Endothelial cell (in vitro differentiated cells): ENCODE results near the gene KRT72. TPM values are rescaled to one million over a fixed set of nuclear protein-coding genes. Genes with fewer than 3 reads are reported as not detected.

Experiments used
- DNase-seq: peaks from one replicate; pipeline ENCODE4 v3.0.0; 2021; ENCODE audit warnings: low spot score
- H3K27ac Mint-ChIP-seq: one replicate; pipeline ENCODE4 v1.8.0; 2021; ENCODE audit warnings: mixed read lengths, inconsistent platforms; ENCODE audit not compliant: unreplicated experiment
- H3K27me3 Mint-ChIP-seq: one replicate; pipeline ENCODE4 v1.8.0; 2021; ENCODE audit warnings: mild to moderate bottlenecking, moderate library complexity, mixed read lengths, inconsistent platforms; ENCODE audit not compliant: unreplicated experiment
- H3K36me3 Mint-ChIP-seq: one replicate; pipeline ENCODE4 v1.8.0; 2021; ENCODE audit warnings: mild to moderate bottlenecking, low read depth, mixed read lengths, inconsistent platforms; ENCODE audit not compliant: unreplicated experiment
- H3K4me1 Mint-ChIP-seq: one replicate; pipeline ENCODE4 v1.8.0; 2021; ENCODE audit warnings: mild to moderate bottlenecking, mixed read lengths, inconsistent platforms; ENCODE audit not compliant: unreplicated experiment
- H3K4me3 Mint-ChIP-seq: one replicate; pipeline ENCODE4 v1.8.0; 2021; ENCODE audit warnings: mild to moderate bottlenecking, mixed read lengths, inconsistent platforms; ENCODE audit not compliant: unreplicated experiment
- H3K9me3 Mint-ChIP-seq: one replicate; pipeline ENCODE4 v1.8.0; 2021; ENCODE audit warnings: mixed read lengths, inconsistent platforms; ENCODE audit not compliant: unreplicated experiment
- total RNA-seq: library from RNA; stranded (reverse); fragmentation: NEBNext Ultra II Directional; extraction: Animal tissue kit (Norgen Biotek cat#: 25700); gene quantifications from one replicate; pipeline ENCODE4 v1.2.1, GENCODE V29; 2021; ENCODE audit not compliant: unreplicated experiment
- TF ChIP-seq, protein P1 (sequence below): fragments of 200-600 bp; sonication (generic); IDR thresholded peaks from one replicate; pipeline ENCODE4 v1.5.0; 2021; ENCODE audit warnings: antibody characterized with exemption; ENCODE audit not compliant: unreplicated experiment

Gene KRT72
- total RNA-seq, 1 donor from 2014 or later, result 0.28 TPM

DNA sequence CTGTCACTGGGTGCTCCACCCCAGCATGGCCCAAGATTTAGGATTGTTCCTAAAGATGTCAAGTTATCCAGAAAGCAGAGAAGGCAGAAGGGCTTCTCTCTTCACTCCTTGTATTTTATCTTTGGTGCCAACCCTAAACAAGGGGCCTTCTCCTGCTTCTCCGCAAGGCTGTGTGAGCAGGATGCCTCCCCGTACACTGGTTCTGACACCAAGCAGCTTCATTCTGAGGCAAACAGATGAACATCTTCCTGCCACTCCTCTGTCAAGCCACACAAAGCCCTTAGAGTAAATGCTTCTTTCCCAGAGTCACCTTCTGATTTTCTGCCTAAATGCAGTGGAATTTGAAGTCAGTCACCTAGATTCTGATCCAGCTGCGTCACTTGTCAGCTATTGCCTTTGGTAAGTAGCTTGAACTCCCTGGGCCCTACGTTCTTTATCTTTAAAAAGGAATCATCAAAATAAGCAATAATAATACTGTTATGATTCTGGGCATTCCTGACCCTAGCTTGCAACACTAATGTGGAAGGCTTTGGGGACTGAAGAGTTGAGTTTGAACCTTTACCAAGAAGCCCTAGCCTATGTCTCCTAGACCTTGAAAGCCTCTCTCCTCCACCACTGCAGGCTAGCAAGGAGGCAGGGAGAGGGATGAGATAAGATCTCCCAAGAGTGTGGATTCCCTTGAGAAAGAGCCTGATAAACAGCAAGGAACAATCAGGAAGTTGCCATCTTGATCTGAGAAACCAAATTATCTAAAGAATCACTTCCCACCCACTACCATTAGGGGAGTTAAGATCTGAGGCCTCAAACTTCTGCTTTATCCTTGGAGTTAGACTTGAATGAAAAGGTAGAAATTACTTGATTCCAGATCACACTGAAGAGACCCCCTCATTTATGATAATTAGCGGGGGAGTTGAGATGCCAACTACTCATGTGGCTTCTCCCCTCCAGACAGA lies 11.4 kb upstream of the KRT72 start:
- Mint-ChIP-seq H3K36me3 (no peaks in the 10 kb centered on the region), H3K4me1 (peaks cover 13% of the 10 kb centered on the region), H3K4me3 (no peak overlapping the region), H3K27me3 (peaks cover 5% of the 10 kb centered on the region), H3K27ac (no peak overlapping the region), H3K9me3 (no peaks in the 10 kb centered on the region)
- DNase-seq, result no peak
- TF ChIP-seq, protein P1, sequence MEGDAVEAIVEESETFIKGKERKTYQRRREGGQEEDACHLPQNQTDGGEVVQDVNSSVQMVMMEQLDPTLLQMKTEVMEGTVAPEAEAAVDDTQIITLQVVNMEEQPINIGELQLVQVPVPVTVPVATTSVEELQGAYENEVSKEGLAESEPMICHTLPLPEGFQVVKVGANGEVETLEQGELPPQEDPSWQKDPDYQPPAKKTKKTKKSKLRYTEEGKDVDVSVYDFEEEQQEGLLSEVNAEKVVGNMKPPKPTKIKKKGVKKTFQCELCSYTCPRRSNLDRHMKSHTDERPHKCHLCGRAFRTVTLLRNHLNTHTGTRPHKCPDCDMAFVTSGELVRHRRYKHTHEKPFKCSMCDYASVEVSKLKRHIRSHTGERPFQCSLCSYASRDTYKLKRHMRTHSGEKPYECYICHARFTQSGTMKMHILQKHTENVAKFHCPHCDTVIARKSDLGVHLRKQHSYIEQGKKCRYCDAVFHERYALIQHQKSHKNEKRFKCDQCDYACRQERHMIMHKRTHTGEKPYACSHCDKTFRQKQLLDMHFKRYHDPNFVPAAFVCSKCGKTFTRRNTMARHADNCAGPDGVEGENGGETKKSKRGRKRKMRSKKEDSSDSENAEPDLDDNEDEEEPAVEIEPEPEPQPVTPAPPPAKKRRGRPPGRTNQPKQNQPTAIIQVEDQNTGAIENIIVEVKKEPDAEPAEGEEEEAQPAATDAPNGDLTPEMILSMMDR, result no peak

- Mint-ChIP-seq H3K4me1 (peaks cover 13% of the 10 kb centered on the region), H3K27ac (no peak overlapping the region), H3K27me3 (peaks cover 5% of the 10 kb centered on the region), H3K4me3 (no peak overlapping the region), H3K36me3 (no peaks in the 10 kb centered on the region), H3K9me3 (no peaks in the 10 kb centered on the region)
- no peak for DNase-seq
- TF ChIP-seq, protein P1, result no peak
Measured at GRCh38 chr12:52611080-52611468, 9.8 kb upstream of the KRT72 start.

DNA sequence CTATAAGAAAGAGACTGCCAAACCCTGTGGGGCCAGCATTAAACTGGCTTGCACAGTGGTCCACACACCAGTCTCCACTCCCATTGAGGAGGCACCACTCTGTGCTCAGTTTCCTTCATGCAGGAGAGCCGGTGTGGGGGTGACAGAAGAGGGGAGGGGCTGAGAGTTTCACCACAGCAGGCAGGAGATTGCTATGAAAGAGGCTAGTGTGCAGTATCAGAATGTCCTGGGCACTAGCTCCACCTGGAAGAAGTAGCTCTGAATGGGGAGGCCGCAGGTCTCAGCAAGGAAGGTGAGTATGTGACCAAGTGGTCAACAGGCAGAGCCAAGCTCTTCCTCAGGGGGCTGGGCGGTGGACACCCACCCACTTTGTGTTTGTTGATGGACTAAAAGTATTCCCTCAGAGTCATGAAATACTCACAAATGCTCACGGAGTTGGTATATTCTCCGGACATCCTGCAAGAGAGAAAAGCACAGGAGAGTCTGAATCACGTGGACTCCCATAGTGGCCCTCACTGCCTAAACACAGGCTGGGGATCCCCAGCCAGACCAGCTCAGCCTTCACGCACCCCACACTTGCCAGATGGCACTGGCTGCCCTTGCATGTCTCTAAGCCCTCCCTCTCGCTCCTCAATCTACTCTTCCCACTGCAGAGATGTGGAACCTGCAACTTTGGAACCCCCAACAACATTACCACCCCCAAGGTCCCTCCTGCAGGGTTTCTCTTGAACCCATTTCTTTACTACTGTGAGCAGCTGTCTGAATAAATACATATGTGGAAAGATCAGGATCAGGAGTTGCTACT lies 7.8 kb upstream of the KRT72 start:
- no peak for DNase-seq
- TF ChIP-seq, protein P1, result no peak
- H3K4me3 Mint-ChIP-seq, result no peak overlapping the region
- H3K36me3 Mint-ChIP-seq, result no peaks in the 10 kb centered on the region
- H3K27ac Mint-ChIP-seq, result no peak overlapping the region
- H3K27me3 Mint-ChIP-seq, result peaks cover 5% of the 10 kb centered on the region
- no peaks in the 10 kb centered on the region for H3K9me3 Mint-ChIP-seq
- H3K4me1 Mint-ChIP-seq, result peaks cover 5% of the 10 kb centered on the region

GRCh38 chr12:52608161-52608560 lies 6.9 kb upstream of the KRT72 start:
- TF ChIP-seq, protein P1, result no peak
- Mint-ChIP-seq H3K36me3 (no peaks in the 10 kb centered on the region), H3K4me3 (no peak overlapping the region), H3K4me1 (no peaks in the 10 kb centered on the region), H3K27me3 (peaks cover 5% of the 10 kb centered on the region), H3K9me3 (no peaks in the 10 kb centered on the region), H3K27ac (no peak overlapping the region)
- no peak for DNase-seq
